ENCODE results near the gene KCTD17.
A peak's percentile ranks its signal among the peaks of the same experiment; 100 is the strongest.

Gene KCTD17

GRCh38 chr22:37057796-37058510, 6.4 kb downstream of the KCTD17 start:
- Mint-ChIP-seq H3K36me3 (ENCODE audit: low read depth) (peaks cover 5% of the 10 kb centered on the region), H3K9me3 (no peaks in the 10 kb centered on the region), H3K4me1 (peaks cover 24% of the 10 kb centered on the region), H3K4me3 (no peak overlapping the region), H3K27me3 (no peaks in the 10 kb centered on the region), H3K27ac (no peak overlapping the region)
- ATAC-seq (no peak), DNase-seq (no peak)

GRCh38 chr22:37058917-37059701, 7.6 kb downstream of the KCTD17 start:
- Mint-ChIP-seq H3K27ac (no peak overlapping the region), H3K27me3 (no peaks in the 10 kb centered on the region), H3K4me3 (no peak overlapping the region), H3K36me3 (ENCODE audit: low read depth) (peaks cover 5% of the 10 kb centered on the region), H3K4me1 (peaks cover 24% of the 10 kb centered on the region), H3K9me3 (no peaks in the 10 kb centered on the region)
- no peak for DNase-seq
- no peak for ATAC-seq

GRCh38 chr22:37059876-37060449, 8.4 kb downstream of the KCTD17 start:
- no peak overlapping the region for H3K4me3 Mint-ChIP-seq
- DNase-seq (peak; percentile 25), ATAC-seq (peak; percentile 27)
- H3K27ac Mint-ChIP-seq = no peak overlapping the region
- peaks cover 24% of the 10 kb centered on the region for H3K4me1 Mint-ChIP-seq
- peaks cover 5% of the 10 kb centered on the region for H3K36me3 Mint-ChIP-seq (ENCODE audit: low read depth)
- H3K9me3 Mint-ChIP-seq = no peaks in the 10 kb centered on the region
- no peaks in the 10 kb centered on the region for H3K27me3 Mint-ChIP-seq

- H3K4me1 Mint-ChIP-seq = peaks cover 24% of the 10 kb centered on the region
- H3K9me3 Mint-ChIP-seq = no peaks in the 10 kb centered on the region
- no peak overlapping the region for H3K27ac Mint-ChIP-seq
- H3K27me3 Mint-ChIP-seq = no peaks in the 10 kb centered on the region
- DNase-seq = peak; percentile 71
- peak overlapping the region; percentile 38 for H3K4me3 Mint-ChIP-seq
- ATAC-seq = peak; percentile 77
- peaks cover 5% of the 10 kb centered on the region for H3K36me3 Mint-ChIP-seq (ENCODE audit: low read depth)
Measured at GRCh38 chr22:37060801-37061610, 9.5 kb downstream of the KCTD17 start.

GRCh38 chr22:37061611-37062375, 10.3 kb downstream of the KCTD17 start:
- peaks cover 24% of the 10 kb centered on the region for H3K4me1 Mint-ChIP-seq
- no peak overlapping the region for H3K27ac Mint-ChIP-seq
- no peaks in the 10 kb centered on the region for H3K27me3 Mint-ChIP-seq
- DNase-seq (no peak), ATAC-seq (no peak)
- no peaks in the 10 kb centered on the region for H3K9me3 Mint-ChIP-seq
- H3K36me3 Mint-ChIP-seq (ENCODE audit: low read depth) = peaks cover 6% of the 10 kb centered on the region
- H3K4me3 Mint-ChIP-seq = no peak overlapping the region

GRCh38 chr22:37062376-37062675, 10.8 kb downstream of the KCTD17 start:
- ATAC-seq = no peak

GRCh38 chr22:37062702-37063381, 11.3 kb downstream of the KCTD17 start:
- Mint-ChIP-seq H3K27me3 (peaks cover 3% of the 10 kb centered on the region), H3K4me3 (no peak overlapping the region), H3K36me3 (ENCODE audit: low read depth) (peaks cover 1% of the 10 kb centered on the region), H3K9me3 (no peaks in the 10 kb centered on the region), H3K4me1 (peaks cover 24% of the 10 kb centered on the region), H3K27ac (no peak overlapping the region)
- DNase-seq (no peak), ATAC-seq (no peak)

More at GRCh38 chr22:37062376-37062675, 10.8 kb downstream of the KCTD17 start:
- H3K4me3 Mint-ChIP-seq = no peak overlapping the region
- H3K27ac Mint-ChIP-seq = no peak overlapping the region
- H3K9me3 Mint-ChIP-seq = no peaks in the 10 kb centered on the region
- H3K27me3 Mint-ChIP-seq = no peaks in the 10 kb centered on the region
- peaks cover 24% of the 10 kb centered on the region for H3K4me1 Mint-ChIP-seq
- H3K36me3 Mint-ChIP-seq (ENCODE audit: low read depth) = peaks cover 1% of the 10 kb centered on the region
- no peak for DNase-seq

GRCh38 chr22:37063431-37064420, 12.2 kb downstream of the KCTD17 start:
- Mint-ChIP-seq H3K4me1 (peaks cover 24% of the 10 kb centered on the region), H3K4me3 (no peak overlapping the region), H3K27ac (no peak overlapping the region), H3K27me3 (peaks cover 8% of the 10 kb centered on the region), H3K36me3 (ENCODE audit: low read depth) (peaks cover 1% of the 10 kb centered on the region), H3K9me3 (no peaks in the 10 kb centered on the region)
- DNase-seq (no peak), ATAC-seq (no peak)

GRCh38 chr22:37064553-37064952, 13.0 kb downstream of the KCTD17 start:
- Mint-ChIP-seq H3K27ac (no peak overlapping the region), H3K4me1 (peaks cover 24% of the 10 kb centered on the region), H3K27me3 (peaks cover 11% of the 10 kb centered on the region), H3K36me3 (ENCODE audit: low read depth) (peaks cover 1% of the 10 kb centered on the region), H3K9me3 (no peaks in the 10 kb centered on the region), H3K4me3 (no peak overlapping the region)
- ATAC-seq (no peak), DNase-seq (no peak)

GRCh38 chr22:37065180-37065579, 13.6 kb downstream of the KCTD17 start:
- peaks cover 1% of the 10 kb centered on the region for H3K36me3 Mint-ChIP-seq (ENCODE audit: low read depth)
- DNase-seq = no peak
- H3K27me3 Mint-ChIP-seq = peaks cover 17% of the 10 kb centered on the region
- H3K27ac Mint-ChIP-seq = no peak overlapping the region
- H3K9me3 Mint-ChIP-seq = no peaks in the 10 kb centered on the region
- peaks cover 18% of the 10 kb centered on the region for H3K4me1 Mint-ChIP-seq
- no peak overlapping the region for H3K4me3 Mint-ChIP-seq
- ATAC-seq = no peak

- Mint-ChIP-seq H3K36me3 (ENCODE audit: low read depth) (peaks cover 1% of the 10 kb centered on the region), H3K4me1 (peaks cover 11% of the 10 kb centered on the region), H3K9me3 (no peaks in the 10 kb centered on the region), H3K27me3 (peaks cover 21% of the 10 kb centered on the region), H3K4me3 (no peak overlapping the region), H3K27ac (no peak overlapping the region)
- ATAC-seq (no peak), DNase-seq (no peak)
Measured at GRCh38 chr22:37065961-37066360, 14.4 kb downstream of the KCTD17 start.

GRCh38 chr22:37067428-37067827, 15.9 kb downstream of the KCTD17 start:
- Mint-ChIP-seq H3K27ac (no peak overlapping the region), H3K36me3 (ENCODE audit: low read depth) (peaks cover 1% of the 10 kb centered on the region), H3K4me1 (no peaks in the 10 kb centered on the region), H3K27me3 (peaks cover 21% of the 10 kb centered on the region), H3K4me3 (no peak overlapping the region), H3K9me3 (no peaks in the 10 kb centered on the region)
- DNase-seq (no peak), ATAC-seq (no peak)

- Mint-ChIP-seq H3K27ac (no peak overlapping the region), H3K27me3 (peaks cover 21% of the 10 kb centered on the region), H3K9me3 (no peaks in the 10 kb centered on the region), H3K4me3 (no peak overlapping the region), H3K36me3 (ENCODE audit: low read depth) (peaks cover 1% of the 10 kb centered on the region), H3K4me1 (no peaks in the 10 kb centered on the region)
- ATAC-seq = no peak
- DNase-seq = no peak
Measured at GRCh38 chr22:37068859-37069258, 17.3 kb downstream of the KCTD17 start.

Measured in activated naive CD8-positive, alpha-beta T cell treated with anti-CD3 and anti-CD28 coated beads, Interleukin-2, amount 50 U/mL, for 24 hours (primary cell).